LHCN-M2 (cell line): ENCODE results near the gene RACK1. TPM values are rescaled to one million over a fixed set of nuclear protein-coding genes. Genes with fewer than 3 reads are reported as not detected.

Experiments used
- total RNA-seq: library from RNA; depleted of rRNA; stranded (reverse); fragments of >200 nt; gene quantifications from 2 replicates; pipeline ENCODE4 v1.2.3, GENCODE V29; 2014; rRNA removed

Gene RACK1
- total RNA-seq, 1 experiment from 2014 or later = 2,805 TPM

Other genes with a start within 250 kb of the RACK1 start
- not detected in 2 replicates for gene BTNL9, start 203.6 kb downstream of the RACK1 start, total RNA-seq
- not detected in 2 replicates for gene OR2V1, start 112.7 kb downstream of the RACK1 start, total RNA-seq
- not detected in 2 replicates for gene OR2V2, start 96.3 kb downstream of the RACK1 start, total RNA-seq
- 1.5 and 1.6 TPM in 2 replicates for gene TRIM7, start 38.7 kb downstream of the RACK1 start, total RNA-seq
- gene TRIM41, start 20.6 kb downstream of the RACK1 start, total RNA-seq = 14.4 and 18.8 TPM in 2 replicates
- gene TRIM52, start 17.2 kb upstream of the RACK1 start, total RNA-seq = 3.4 and 5.7 TPM in 2 replicates
- not detected in 2 replicates for gene OR4F3, start 123.4 kb upstream of the RACK1 start, total RNA-seq